ENCODE results near the gene CDH13. TPM values are rescaled to one million over a fixed set of nuclear protein-coding genes. Genes with fewer than 3 reads are reported as not detected.

CDH13 gene
- total RNA-seq, 4 donors from 2014 or later: 3.1 to 13.5 (median 8.9) TPM

GRCh38 chr16:83473926-83474650 is 847.3 kb downstream of the CDH13 start:
- TF ChIP-seq EP300 (IDR thresholded peaks at IDR 0.05): no peak
- TF ChIP-seq POLR2AphosphoS5 (IDR thresholded peaks at IDR 0.05): no peak
- no peak for TF ChIP-seq CTCF (IDR thresholded peaks at IDR 0.05)
- TF ChIP-seq POLR2A (IDR thresholded peaks at IDR 0.05; ENCODE audit: low read depth): no peak
- Histone ChIP-seq H3K4me1 (no peaks in the 10 kb centered on the region), H3K4me3 (no peak overlapping the region), H3K9me3 (no peaks in the 10 kb centered on the region), H3K36me3 (no peaks in the 10 kb centered on the region), H3K27ac (replicated peaks in 1 of 4) (no peak overlapping the region), H3K27me3 (no peaks in the 10 kb centered on the region)
- DNase-seq (ENCODE audit: extremely low spot score): no peak
- WGBS: 80% methylated on average over 2 of the region's 2 CpGs
- intact Hi-C loops (cut with DNase I): no loop called here

- no peaks in the 10 kb centered on the region for H3K9me3 ChIP-seq
- TF ChIP-seq EP300 (IDR thresholded peaks at IDR 0.05) (no peak), POLR2AphosphoS5 (IDR thresholded peaks at IDR 0.05) (no peak), CTCF (IDR thresholded peaks at IDR 0.05) (no peak), POLR2A (IDR thresholded peaks at IDR 0.05; ENCODE audit: low read depth) (no peak)
- WGBS: 73% methylated on average over 3 of the region's 5 CpGs
Measured at GRCh38 chr16:83475108-83475507, 848.3 kb downstream of the CDH13 start.

GRCh38 chr16:83481589-83481988 is 854.8 kb downstream of the CDH13 start:
- Histone ChIP-seq H3K4me3 (no peak overlapping the region), H3K27me3 (no peaks in the 10 kb centered on the region), H3K27ac (replicated peaks in 1 of 4) (no peak overlapping the region), H3K9me3 (no peaks in the 10 kb centered on the region), H3K36me3 (peaks cover 0 to 1% (median 0%) of the 10 kb centered on the region in 4 donors), H3K4me1 (no peaks in the 10 kb centered on the region)
- no peak for TF ChIP-seq CTCF (IDR thresholded peaks at IDR 0.05)
- no peak for DNase-seq (ENCODE audit: extremely low spot score)
- intact Hi-C loops (cut with DNase I): no loop called here
- 72% methylated on average over 7 of the region's 7 CpGs for WGBS

More at GRCh38 chr16:83475108-83475507, 848.3 kb downstream of the CDH13 start:
- DNase-seq (ENCODE audit: extremely low spot score): no peak
- no peak overlapping the region for H3K27ac ChIP-seq (replicated peaks in 1 of 4)
- no peaks in the 10 kb centered on the region for H3K4me1 ChIP-seq
- H3K27me3 ChIP-seq: no peaks in the 10 kb centered on the region
- H3K4me3 ChIP-seq: no peak overlapping the region
- H3K36me3 ChIP-seq: no peaks in the 10 kb centered on the region
- intact Hi-C loops (cut with DNase I): no loop called here

- WGBS: 69% methylated on average over 9 of the region's 9 CpGs
- H3K27ac ChIP-seq (replicated peaks in 1 of 4): no peak overlapping the region
- intact Hi-C loops (cut with DNase I): no loop called here
- no peaks in the 10 kb centered on the region for H3K4me1 ChIP-seq
- TF ChIP-seq CTCF (IDR thresholded peaks at IDR 0.05): no peak
- TF ChIP-seq EP300 (IDR thresholded peaks at IDR 0.05): no peak
- no peak for TF ChIP-seq POLR2AphosphoS5 (IDR thresholded peaks at IDR 0.05)
- TF ChIP-seq POLR2A (IDR thresholded peaks at IDR 0.05; ENCODE audit: low read depth): no peak
- H3K27me3 ChIP-seq: no peaks in the 10 kb centered on the region
- H3K36me3 ChIP-seq: peaks cover 0 to 4% (median 0%) of the 10 kb centered on the region in 4 donors
- H3K9me3 ChIP-seq: no peaks in the 10 kb centered on the region
- no peak for DNase-seq (ENCODE audit: extremely low spot score)
- H3K4me3 ChIP-seq: no peak overlapping the region
Measured at GRCh38 chr16:83482545-83483162, 855.9 kb downstream of the CDH13 start.

Measured in esophagus muscularis mucosa (tissue), 4 donors.